Calu3 (cell line): ENCODE measurements around the gene BIVM. TPM values are rescaled to one million over a fixed set of nuclear protein-coding genes. Genes with fewer than 3 reads are reported as not detected.

ENCODE experiments used
- BruUV-seq: library from RNA; stranded (reverse); fragments of 400-500 nt; replicated peaks from 2 replicates; lab custom pipeline; 2021; lab: Mats Ljungman, UMichigan
- CTCF ChIA-PET: fragments of 300-600 bp; sonication (Branson Sonifier 250); formaldehyde crosslinking; loops from one replicate; lab custom pipeline; 2022; ENCODE audit warnings: antibody characterized with exemption; lab: Charles Lee
- DNase-seq: peaks from one replicate; pipeline ENCODE4 v3.0.0; 2022
- H3K27ac Mint-ChIP-seq: one replicate; pipeline ENCODE4 v1.8.0; 2022; ENCODE audit warnings: mixed read lengths; ENCODE audit not compliant: unreplicated experiment
- H3K27me3 Mint-ChIP-seq: one replicate; pipeline ENCODE4 v1.8.0; 2022; ENCODE audit warnings: mixed read lengths; ENCODE audit not compliant: unreplicated experiment
- H3K36me3 Mint-ChIP-seq: one replicate; pipeline ENCODE4 v1.8.0; 2022; ENCODE audit warnings: mild to moderate bottlenecking, moderate library complexity, mixed read lengths; ENCODE audit not compliant: insufficient read depth, unreplicated experiment
- H3K4me1 Mint-ChIP-seq: one replicate; pipeline ENCODE4 v1.8.0; 2022; ENCODE audit warnings: mild to moderate bottlenecking, low read depth, mixed read lengths; ENCODE audit not compliant: unreplicated experiment
- H3K4me3 Mint-ChIP-seq: one replicate; pipeline ENCODE4 v1.8.0; 2022; ENCODE audit warnings: mild to moderate bottlenecking, low read depth, moderate library complexity, mixed read lengths; ENCODE audit not compliant: unreplicated experiment
- H3K9me3 Mint-ChIP-seq: one replicate; pipeline ENCODE4 v1.8.0; 2022; ENCODE audit warnings: low read depth, mixed read lengths; ENCODE audit not compliant: unreplicated experiment
- CTCF ChIP-seq: fragments of 200-600 bp; IDR thresholded peaks from one replicate; pipeline ENCODE4 v1.8.0; 2022; ENCODE audit warnings: antibody characterized with exemption; ENCODE audit not compliant: unreplicated experiment
- intact Hi-C: fragments of 100-400 bp; cut with micrococcal nuclease; formaldehyde crosslinking; loops from one replicate; pipeline ENCODE4 v1.10.0; 2022; ENCODE audit not compliant: unreplicated experiment
- total RNA-seq: library from RNA; stranded (reverse); gene quantifications from 2 replicates; pipeline ENCODE4 v1.2.3, GENCODE V29; 2022

The BIVM gene
- total RNA-seq, 1 experiment from 2014 or later: 12.6 TPM

- no peak for DNase-seq
- Mint-ChIP-seq H3K4me1 (no peaks in the 10 kb centered on the region), H3K27ac (peak overlapping the region; percentile 50), H3K4me3 (peak overlapping the region; percentile 72), H3K36me3 (peaks cover 20% of the 10 kb centered on the region), H3K9me3 (no peaks in the 10 kb centered on the region), H3K27me3 (no peaks in the 10 kb centered on the region)
- CTCF ChIA-PET: no interaction called here
- no TSS peak for BruUV-seq
- no peak for TF ChIP-seq CTCF
- intact Hi-C loops: no loop called here
These were observed 24.7 kb upstream of the BIVM start for GRCh38 chr13:102774214-102774568.

- H3K9me3 Mint-ChIP-seq: no peaks in the 10 kb centered on the region
- CTCF ChIA-PET: no interaction called here
- no peak for DNase-seq
- no peaks in the 10 kb centered on the region for H3K27me3 Mint-ChIP-seq
- H3K36me3 Mint-ChIP-seq: peaks cover 20% of the 10 kb centered on the region
- H3K4me3 Mint-ChIP-seq: peak overlapping the region; percentile 72
- intact Hi-C loops: no loop called here
- TF ChIP-seq CTCF: no peak
- no peaks in the 10 kb centered on the region for H3K4me1 Mint-ChIP-seq
- H3K27ac Mint-ChIP-seq: no peak overlapping the region
- no TSS peak for BruUV-seq
These were observed 24.1 kb upstream of the BIVM start for GRCh38 chr13:102774591-102775520.

GRCh38 chr13:102776271-102776670 is 22.6 kb upstream of the BIVM start:
- no peak for DNase-seq
- no TSS peak for BruUV-seq
- TF ChIP-seq CTCF: no peak
- H3K36me3 Mint-ChIP-seq: peaks cover 20% of the 10 kb centered on the region
- H3K4me1 Mint-ChIP-seq: no peaks in the 10 kb centered on the region
- CTCF ChIA-PET: no interaction called here
- no peak overlapping the region for H3K4me3 Mint-ChIP-seq
- intact Hi-C loops: no loop called here
- no peak overlapping the region for H3K27ac Mint-ChIP-seq
- peaks cover 2% of the 10 kb centered on the region for H3K9me3 Mint-ChIP-seq
- H3K27me3 Mint-ChIP-seq: no peaks in the 10 kb centered on the region

- Mint-ChIP-seq H3K36me3 (peaks cover 18% of the 10 kb centered on the region), H3K27me3 (no peaks in the 10 kb centered on the region), H3K27ac (no peak overlapping the region), H3K4me3 (no peak overlapping the region), H3K9me3 (peaks cover 2% of the 10 kb centered on the region), H3K4me1 (no peaks in the 10 kb centered on the region)
- no peak for DNase-seq
- no peak for TF ChIP-seq CTCF
- intact Hi-C loops: no loop called here
- BruUV-seq: no TSS peak
- CTCF ChIA-PET: no interaction called here
These were observed 21.2 kb upstream of the BIVM start for GRCh38 chr13:102777736-102778135.
